ENCODE measurements around the gene ALDH1L2. TPM values are rescaled to one million over a fixed set of nuclear protein-coding genes. Genes with fewer than 3 reads are reported as not detected.

ALDH1L2 gene
- total and polyA plus RNA-seq, 11 donors: 0.53 to 6.7 (median 2.0) TPM

GRCh38 chr12:104998423-104999346 is 85.6 kb downstream of the ALDH1L2 start:
- Histone ChIP-seq H3K4me1 (peaks cover 0 to 28% (median 0%) of the 10 kb centered on the region in 12 donors), H3K4me3 (no peak overlapping the region), H3K9me3 (no peaks in the 10 kb centered on the region), H3K27ac (peak overlapping the region in 1 of 12 donors; percentile 32), H3K36me3 (peaks cover 0 to 94% (median 65%) of the 10 kb centered on the region in 9 donors), H3K27me3 (no peaks in the 10 kb centered on the region)
- 75 to 81% (median 78%) methylated on average over 12 to 15 of the region's 15 CpGs for WGBS, 4 donors
- no peak for TF ChIP-seq CTCF (IDR thresholded peaks at IDR 0.05)
- TF ChIP-seq POLR2A (IDR thresholded peaks at IDR 0.05): no peak
- intact Hi-C loops (cut with DNase I): no loop called here
- peak in 1 of 5 donors; percentile 31 for DNase-seq
- peak in 3 of 4 donors; percentile 20 to 68 (median 43) for ATAC-seq

DNA sequence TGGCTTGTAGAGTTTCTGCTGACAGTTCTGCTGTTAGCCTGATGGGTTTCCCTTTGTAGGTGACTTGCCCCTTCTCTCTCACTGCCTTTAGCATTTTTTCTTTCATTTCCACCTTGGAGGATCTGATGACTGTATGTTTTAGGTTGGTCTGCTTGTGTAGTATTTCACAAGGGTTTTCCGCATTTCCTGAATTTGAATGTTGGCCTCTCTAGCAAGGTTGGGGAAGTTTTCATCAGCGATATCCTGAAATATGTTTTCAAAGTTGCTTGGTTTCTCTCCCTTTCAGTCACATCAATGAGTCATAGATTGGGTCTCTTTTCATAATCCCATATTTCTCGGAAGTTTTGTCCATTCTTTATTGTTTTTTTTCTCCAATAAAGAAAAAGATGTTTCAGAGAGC is 86.7 kb downstream of the ALDH1L2 start:
- ATAC-seq (no peak), DNase-seq (no peak)
- Histone ChIP-seq H3K9me3 (no peaks in the 10 kb centered on the region), H3K4me1 (peaks cover 0 to 31% (median 0%) of the 10 kb centered on the region in 12 donors), H3K27ac (peak overlapping the region in 1 of 12 donors; percentile 32), H3K36me3 (peaks cover 0 to 93% (median 64%) of the 10 kb centered on the region in 9 donors), H3K27me3 (no peaks in the 10 kb centered on the region), H3K4me3 (no peak overlapping the region)
- 93 to 97% (median 95%) methylated on average over 3 of the region's 3 CpGs for WGBS, 4 donors
- intact Hi-C loops (cut with DNase I): no loop called here
- no peak for TF ChIP-seq POLR2A (IDR thresholded peaks at IDR 0.05)
- TF ChIP-seq CTCF (IDR thresholded peaks at IDR 0.05): no peak

DNA sequence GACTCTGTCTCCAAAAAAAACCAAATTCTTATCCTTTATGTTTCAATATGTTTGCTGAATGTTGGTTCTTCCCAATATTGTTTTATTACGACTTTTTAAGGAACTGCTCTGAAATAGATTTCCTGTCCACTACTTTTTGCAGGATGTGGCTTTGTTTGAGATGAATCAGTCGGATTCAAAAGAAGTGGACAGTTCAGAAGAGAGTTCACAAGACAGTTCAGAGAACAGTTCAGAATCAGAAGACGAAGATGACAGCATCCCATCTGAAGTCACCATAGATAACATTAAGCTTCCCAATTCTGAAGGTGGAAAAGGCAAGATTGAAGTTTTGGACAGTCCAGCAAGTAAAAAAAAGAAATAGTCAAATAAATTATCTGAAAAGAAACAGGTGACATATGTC is 89.9 kb downstream of the ALDH1L2 start:
- Histone ChIP-seq H3K36me3 (peaks cover 0 to 89% (median 67%) of the 10 kb centered on the region in 9 donors), H3K27ac (peak overlapping the region in 1 of 12 donors; percentile 50), H3K9me3 (no peaks in the 10 kb centered on the region), H3K4me1 (peaks cover 0 to 31% (median 1%) of the 10 kb centered on the region in 12 donors), H3K27me3 (no peaks in the 10 kb centered on the region), H3K4me3 (no peak overlapping the region)
- intact Hi-C loops (cut with DNase I): no loop called here
- no peak for TF ChIP-seq CTCF (IDR thresholded peaks at IDR 0.05)
- TF ChIP-seq POLR2A (IDR thresholded peaks at IDR 0.05): no peak
- WGBS, 4 donors: 68 to 73% (median 71%) methylated on average over 3 of the region's 3 CpGs
- DNase-seq (no peak), ATAC-seq (no peak)

- 83 to 92% (median 89%) methylated on average over 3 of the region's 3 CpGs for WGBS, 4 donors
- TF ChIP-seq POLR2A (IDR thresholded peaks at IDR 0.05): no peak
- TF ChIP-seq CTCF (IDR thresholded peaks at IDR 0.05): no peak
- H3K9me3 ChIP-seq: no peaks in the 10 kb centered on the region
- H3K27ac ChIP-seq: peak overlapping the region in 1 of 12 donors; percentile 24
- intact Hi-C loops (cut with DNase I): no loop called here
- H3K4me1 ChIP-seq: peaks cover 0 to 31% (median 12%) of the 10 kb centered on the region in 12 donors
- peaks cover 0 to 79% (median 59%) of the 10 kb centered on the region in 9 donors for H3K36me3 ChIP-seq
- DNase-seq: no peak
- H3K27me3 ChIP-seq: no peaks in the 10 kb centered on the region
- no peak overlapping the region for H3K4me3 ChIP-seq
- ATAC-seq: no peak
These were observed 92.6 kb downstream of the ALDH1L2 start for GRCh38 chr12:104991565-104992128.
